ENCODE results near the gene HOMEZ. TPM values are rescaled to one million over a fixed set of nuclear protein-coding genes. Genes with fewer than 3 reads are reported as not detected.
A peak's percentile ranks its signal among the peaks of the same experiment; 100 is the strongest.
"Not testable (repeated sequence)": the region's sequence is repeated elsewhere in the genome, so short reads cannot be mapped to it uniquely, and the experiment has no call there.

HOMEZ gene
- polyA plus RNA-seq, 2 of the 4 experiments (the other 2 are of a cell fraction): 7.7 to 9.2 TPM

DNA sequence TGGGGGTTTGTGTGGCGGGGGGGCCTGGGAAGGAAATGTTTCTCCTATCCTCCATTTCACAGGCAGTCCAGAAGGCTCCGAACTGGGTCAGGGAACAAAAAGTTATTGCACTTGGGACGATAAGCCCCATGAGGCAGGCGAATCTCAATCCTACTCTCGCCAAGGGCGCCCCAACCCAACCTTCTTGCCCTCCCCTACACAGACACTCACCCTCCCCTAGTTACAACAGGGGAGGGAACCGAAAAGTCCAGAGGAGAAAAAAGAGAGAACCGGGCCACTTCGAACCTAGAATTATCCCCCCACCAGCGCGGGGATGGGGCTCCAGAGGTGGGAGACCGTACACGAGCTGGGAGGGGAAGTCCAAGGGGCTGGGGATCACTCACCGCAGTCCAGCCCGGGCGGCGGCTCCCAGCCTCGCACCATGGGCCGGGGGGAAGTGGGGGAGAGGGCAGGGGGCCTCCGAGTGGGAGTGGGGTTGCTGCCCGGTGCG, 357 bp downstream of the HOMEZ start:
- Histone ChIP-seq H3K4me2 (peak overlapping the region; percentile 73), H3K4me3 (peak overlapping the region; percentile 96), H3K9me3 (no peaks in the 10 kb centered on the region), H3K4me1 (peaks cover 18% of the 10 kb centered on the region), H3K27ac (peak overlapping the region; percentile 95)
- CTCF ChIA-PET: interaction anchor here (1.7 to 14.2 kb wide), 3 partner anchors 13 to 165 kb away, joined by 4 to 161 read pairs (median 4); partner anchors contain the start of gene PPP1R3E
- no peak for FAIRE-seq
- TF ChIP-seq PHF8 (IDR thresholded peaks at IDR 0.05; ENCODE audit: borderline replicate concordance, low read depth): peak; percentile 40; the same call in 1 of the 2 replicates
- TF ChIP-seq, protein P1, sequence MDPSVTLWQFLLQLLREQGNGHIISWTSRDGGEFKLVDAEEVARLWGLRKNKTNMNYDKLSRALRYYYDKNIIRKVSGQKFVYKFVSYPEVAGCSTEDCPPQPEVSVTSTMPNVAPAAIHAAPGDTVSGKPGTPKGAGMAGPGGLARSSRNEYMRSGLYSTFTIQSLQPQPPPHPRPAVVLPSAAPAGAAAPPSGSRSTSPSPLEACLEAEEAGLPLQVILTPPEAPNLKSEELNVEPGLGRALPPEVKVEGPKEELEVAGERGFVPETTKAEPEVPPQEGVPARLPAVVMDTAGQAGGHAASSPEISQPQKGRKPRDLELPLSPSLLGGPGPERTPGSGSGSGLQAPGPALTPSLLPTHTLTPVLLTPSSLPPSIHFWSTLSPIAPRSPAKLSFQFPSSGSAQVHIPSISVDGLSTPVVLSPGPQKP (IDR thresholded peaks at IDR 0.05; ENCODE audit: low read depth, low read length): no peak
- 3% methylated on average over 10 of the region's 22 CpGs for WGBS (ENCODE audit: missing lambda C conversion rate)
- peak; percentile 68 to 75 for ATAC-seq
- DNase-seq (ENCODE audit: low read depth in 1 of 2, low spot score in 1 of 2): peak in 1 of 2 experiments; percentile 25
- POLR2A ChIA-PET: interaction anchor here (0.6 to 2.5 kb wide), 7 partner anchors 9 to 140 kb away, joined by 3 to 19 read pairs (median 7); partner anchors contain the start of genes BCL2L2, PABPN1 and PPP1R3E

DNA sequence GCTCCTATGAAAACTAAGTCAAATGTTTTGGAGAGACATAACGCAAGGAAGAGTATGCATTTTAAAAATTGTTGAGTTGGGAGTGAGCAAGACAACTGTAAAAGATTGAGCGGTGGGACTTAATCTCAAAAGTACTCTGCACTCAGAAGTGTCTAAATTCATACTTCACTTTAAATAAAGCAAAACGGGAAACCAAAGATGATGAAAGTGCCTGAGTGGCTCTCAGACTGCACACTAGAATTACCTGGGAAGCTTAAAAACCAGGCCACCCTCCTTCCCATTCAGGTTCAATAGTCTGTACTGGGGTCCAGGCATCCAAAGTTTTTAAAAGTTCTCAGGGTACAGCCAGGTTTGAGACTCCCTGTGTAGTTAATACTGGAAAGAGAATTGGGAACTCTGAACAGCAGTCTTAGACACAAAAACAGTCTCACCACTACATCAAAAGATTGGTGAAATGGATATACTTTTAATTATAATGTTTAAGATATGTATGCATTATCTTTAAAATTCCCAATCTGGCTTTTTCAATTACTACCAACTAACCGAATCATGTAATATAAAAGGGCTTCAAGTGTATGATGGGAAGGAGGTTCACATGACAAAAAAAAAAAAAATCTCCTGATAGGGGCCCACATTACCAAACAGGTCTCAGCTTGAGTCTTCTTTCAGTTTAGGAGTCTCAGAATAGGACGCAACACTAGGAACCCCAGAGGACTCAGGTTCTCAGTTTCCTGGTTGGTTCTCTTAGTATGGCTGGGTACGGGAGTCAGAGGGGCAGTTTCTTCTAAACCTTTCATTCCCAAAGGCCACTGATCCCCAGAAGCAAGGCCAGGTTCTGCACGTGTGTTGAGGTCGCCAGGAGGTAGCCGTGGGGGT, 1.0 kb downstream of the HOMEZ start:
- FAIRE-seq: no peak
- TF ChIP-seq HEYL (CRISPR knock-in tag; IDR thresholded peaks at IDR 0.05): no peak
- no peak for TF ChIP-seq KDM1A (IDR thresholded peaks at IDR 0.05; ENCODE audit: low read depth)
- TF ChIP-seq FOSL2 (IDR thresholded peaks at IDR 0.05): no peak
- TF ChIP-seq FOSL2 (CRISPR knock-in tag; IDR thresholded peaks at IDR 0.05): no peak
- TF ChIP-seq, protein P2, sequence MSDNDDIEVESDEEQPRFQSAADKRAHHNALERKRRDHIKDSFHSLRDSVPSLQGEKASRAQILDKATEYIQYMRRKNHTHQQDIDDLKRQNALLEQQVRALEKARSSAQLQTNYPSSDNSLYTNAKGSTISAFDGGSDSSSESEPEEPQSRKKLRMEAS (IDR thresholded peaks at IDR 0.05): no peak
- TF ChIP-seq, protein P3, sequence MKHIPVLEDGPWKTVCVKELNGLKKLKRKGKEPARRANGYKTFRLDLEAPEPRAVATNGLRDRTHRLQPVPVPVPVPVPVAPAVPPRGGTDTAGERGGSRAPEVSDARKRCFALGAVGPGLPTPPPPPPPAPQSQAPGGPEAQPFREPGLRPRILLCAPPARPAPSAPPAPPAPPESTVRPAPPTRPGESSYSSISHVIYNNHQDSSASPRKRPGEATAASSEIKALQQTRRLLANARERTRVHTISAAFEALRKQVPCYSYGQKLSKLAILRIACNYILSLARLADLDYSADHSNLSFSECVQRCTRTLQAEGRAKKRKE (CRISPR knock-in tag; IDR thresholded peaks at IDR 0.05; ENCODE audit: low read depth): no peak
- no peak for TF ChIP-seq HDAC2 (IDR thresholded peaks at IDR 0.05)
- TF ChIP-seq MAFK (IDR thresholded peaks at IDR 0.05; ENCODE audit: partially characterized antibody): no peak
- no peak for TF ChIP-seq JUN (IDR thresholded peaks at IDR 0.05)
- no peak for TF ChIP-seq FOXS1 (CRISPR knock-in tag; IDR thresholded peaks at IDR 0.05)
- no peak for TF ChIP-seq PHF8 (IDR thresholded peaks at IDR 0.05; ENCODE audit: borderline replicate concordance, low read depth)
- TF ChIP-seq, protein P4, sequence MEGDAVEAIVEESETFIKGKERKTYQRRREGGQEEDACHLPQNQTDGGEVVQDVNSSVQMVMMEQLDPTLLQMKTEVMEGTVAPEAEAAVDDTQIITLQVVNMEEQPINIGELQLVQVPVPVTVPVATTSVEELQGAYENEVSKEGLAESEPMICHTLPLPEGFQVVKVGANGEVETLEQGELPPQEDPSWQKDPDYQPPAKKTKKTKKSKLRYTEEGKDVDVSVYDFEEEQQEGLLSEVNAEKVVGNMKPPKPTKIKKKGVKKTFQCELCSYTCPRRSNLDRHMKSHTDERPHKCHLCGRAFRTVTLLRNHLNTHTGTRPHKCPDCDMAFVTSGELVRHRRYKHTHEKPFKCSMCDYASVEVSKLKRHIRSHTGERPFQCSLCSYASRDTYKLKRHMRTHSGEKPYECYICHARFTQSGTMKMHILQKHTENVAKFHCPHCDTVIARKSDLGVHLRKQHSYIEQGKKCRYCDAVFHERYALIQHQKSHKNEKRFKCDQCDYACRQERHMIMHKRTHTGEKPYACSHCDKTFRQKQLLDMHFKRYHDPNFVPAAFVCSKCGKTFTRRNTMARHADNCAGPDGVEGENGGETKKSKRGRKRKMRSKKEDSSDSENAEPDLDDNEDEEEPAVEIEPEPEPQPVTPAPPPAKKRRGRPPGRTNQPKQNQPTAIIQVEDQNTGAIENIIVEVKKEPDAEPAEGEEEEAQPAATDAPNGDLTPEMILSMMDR (IDR thresholded peaks at IDR 0.05): no peak
- TF ChIP-seq ZNF302 (CRISPR knock-in tag; IDR thresholded peaks at IDR 0.05): no peak
- no peak for TF ChIP-seq JUNB (IDR thresholded peaks at IDR 0.05)
- no peak for TF ChIP-seq MAZ (IDR thresholded peaks at IDR 0.05; ENCODE audit: borderline replicate concordance, low read depth, low read length)
- no peak for TF ChIP-seq BHLHE40 (IDR thresholded peaks at IDR 0.05; ENCODE audit: low read depth, low read length)
- 58% methylated on average over 6 of the region's 9 CpGs for WGBS (ENCODE audit: missing lambda C conversion rate)
- peak overlapping the region; percentile 73 for H3K4me2 ChIP-seq
- no peak for DNase-seq (ENCODE audit: low read depth in 1 of 2, low spot score in 1 of 2)
- ChIA-PET POLR2A (interaction anchor here (0.6 to 2.5 kb wide), 4 partner anchors 11 to 139 kb away, joined by 4 to 15 read pairs (median 8); partner anchors contain the start of genes BCL2L2 and PABPN1), CTCF (interaction anchor here (1.0 to 14.2 kb wide), 3 partner anchors 13 to 278 kb away, joined by 3 to 161 read pairs (median 4); partner anchors contain the start of gene PPP1R3E)
- H3K27ac ChIP-seq: peak overlapping the region; percentile 95
- no peak for ATAC-seq
- no peaks in the 10 kb centered on the region for H3K9me3 ChIP-seq
- H3K4me3 ChIP-seq: peak overlapping the region; percentile 96
- peaks cover 23% of the 10 kb centered on the region for H3K4me1 ChIP-seq

DNA sequence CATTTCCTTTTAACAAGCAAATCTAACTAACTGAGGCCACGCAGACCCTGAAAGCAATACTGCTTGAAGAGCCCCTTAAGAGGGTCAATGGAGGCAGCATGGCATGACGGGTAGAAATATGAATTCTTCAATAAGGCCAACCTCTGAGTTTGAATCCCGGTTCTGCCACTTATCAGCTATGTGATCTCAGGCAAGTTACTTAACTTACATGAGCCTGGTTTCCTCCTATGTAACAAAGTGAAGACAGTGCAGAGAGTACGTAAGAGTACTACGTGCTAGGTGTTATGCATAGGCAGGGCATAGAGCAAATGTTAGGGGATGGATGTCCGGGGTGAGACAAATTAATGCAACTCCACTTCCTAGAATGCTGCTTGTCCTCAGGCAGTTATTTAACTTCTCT, 4.7 kb downstream of the HOMEZ start:
- WGBS (ENCODE audit: missing lambda C conversion rate): 93% methylated on average over 6 of the region's 6 CpGs
- DNase-seq (ENCODE audit: low read depth in 1 of 2, low spot score in 1 of 2) (no peak), FAIRE-seq (no peak), ATAC-seq (no peak)
- Histone ChIP-seq H3K27ac (no peak overlapping the region), H3K9me3 (no peaks in the 10 kb centered on the region), H3K4me1 (peaks cover 18% of the 10 kb centered on the region), H3K4me2 (no peak overlapping the region), H3K4me3 (no peak overlapping the region)
- ChIA-PET POLR2A (no interaction called here), CTCF (interaction anchor here (1.0 to 14.2 kb wide), 2 partner anchors 17 to 160 kb away, joined by 3 to 161 read pairs; partner anchors contain the start of gene PPP1R3E)
- no peak for TF ChIP-seq NFE2L2 (conservative IDR thresholded peaks at IDR 0.05; ENCODE audit: low read length)
- TF ChIP-seq, protein P3 (CRISPR knock-in tag; IDR thresholded peaks at IDR 0.05; ENCODE audit: low read depth): no peak
- TF ChIP-seq MAZ (IDR thresholded peaks at IDR 0.05; ENCODE audit: borderline replicate concordance, low read depth, low read length): no peak
- no peak for TF ChIP-seq JUN (IDR thresholded peaks at IDR 0.05)
- no peak for TF ChIP-seq SREBF2 (IDR thresholded peaks at IDR 0.05)
- TF ChIP-seq FOXS1 (CRISPR knock-in tag; IDR thresholded peaks at IDR 0.05): no peak
- TF ChIP-seq JUNB (IDR thresholded peaks at IDR 0.05): no peak

DNA sequence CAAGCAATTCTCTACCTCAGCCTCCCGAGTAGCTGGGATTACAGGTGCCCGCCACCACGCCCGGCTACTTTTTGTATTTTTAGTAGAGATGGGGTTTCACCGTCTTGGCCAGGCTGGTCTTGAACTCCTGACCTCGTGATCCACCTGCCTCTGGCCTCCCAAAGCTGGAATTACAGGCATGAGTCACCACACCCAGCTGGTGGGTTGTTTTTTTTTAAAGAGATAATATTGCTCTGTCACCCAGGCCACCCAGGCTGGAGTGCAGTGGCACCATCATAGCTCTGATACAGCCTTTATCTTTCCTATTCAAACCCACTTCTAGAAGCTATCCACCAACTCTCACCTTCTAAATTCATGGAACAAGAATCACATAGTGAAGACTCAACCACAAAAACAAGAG, 8.0 kb downstream of the HOMEZ start:
- POLR2A ChIA-PET; H3K9me3 ChIP-seq; H3K4me3 ChIP-seq; H3K4me1 ChIP-seq; FAIRE-seq; DNase-seq (ENCODE audit: low read depth in 1 of 2, low spot score in 1 of 2); H3K27ac ChIP-seq; H3K4me2 ChIP-seq; ATAC-seq: not testable (repeated sequence)
- WGBS (ENCODE audit: missing lambda C conversion rate): 77% methylated on average over 6 of the region's 6 CpGs
- CTCF ChIA-PET: interaction anchor here (1.1 to 22.0 kb wide), 5 partner anchors 12 to 209 kb away, joined by 3 to 254 read pairs (median 3); partner anchors contain the start of gene PPP1R3E
